Measurements from ENCODE around the gene FHL2.

The FHL2 gene

GRCh38 chr2:105317937-105318336 is 80.9 kb downstream of the FHL2 start:
- no peaks in the 10 kb centered on the region for H3K36me3 ChIP-seq (ENCODE audit: insufficient read depth, low read length)
- no peak overlapping the region for H3K9ac ChIP-seq (ENCODE audit: low read depth, low read length, poor library complexity, severe bottlenecking)
- no peak overlapping the region for H2AFZ ChIP-seq (ENCODE audit: low read length)
- peaks cover 87% of the 10 kb centered on the region for H3K79me2 ChIP-seq (ENCODE audit: insufficient read depth, low read length)
- H3K4me2 ChIP-seq (ENCODE audit: low read depth, low read length, poor library complexity, severe bottlenecking), result no peak overlapping the region
- no peak overlapping the region for H3K4me3 ChIP-seq (ENCODE audit: low read length, poor library complexity, severe bottlenecking)
- H3F3A ChIP-seq (ENCODE audit: low read depth), result no peaks in the 10 kb centered on the region
- no peaks in the 10 kb centered on the region for H3K9me3 ChIP-seq (ENCODE audit: insufficient read depth, low read depth, low read length)
- H3K9me2 ChIP-seq (replicated peaks; ENCODE audit: low read depth, low read length), result no peaks in the 10 kb centered on the region
- H3K27me3 ChIP-seq (ENCODE audit: insufficient read depth, low read length, poor library complexity, severe bottlenecking), result no peaks in the 10 kb centered on the region
- H4K20me1 ChIP-seq (ENCODE audit: insufficient read depth, low read length, poor library complexity, severe bottlenecking), result peaks cover 16% of the 10 kb centered on the region
- peaks cover 4% of the 10 kb centered on the region for H3K4me1 ChIP-seq (ENCODE audit: insufficient read depth, low read length, poor library complexity, severe bottlenecking)
- TF ChIP-seq EZH2phosphoT487 (IDR thresholded peaks at IDR 0.05; ENCODE audit: borderline replicate concordance) (no peak), CTCF (conservative IDR thresholded peaks at IDR 0.05; ENCODE audit: low read length) (no peak)

GRCh38 chr2:105315314-105315713 is 83.5 kb downstream of the FHL2 start:
- Histone ChIP-seq H3K27me3 (ENCODE audit: insufficient read depth, low read length, poor library complexity, severe bottlenecking) (no peaks in the 10 kb centered on the region), H3K9me3 (ENCODE audit: insufficient read depth, low read depth, low read length) (no peaks in the 10 kb centered on the region), H3K79me2 (ENCODE audit: insufficient read depth, low read length) (peaks cover 85% of the 10 kb centered on the region), H3K4me2 (ENCODE audit: low read depth, low read length, poor library complexity, severe bottlenecking) (no peak overlapping the region), H4K20me1 (ENCODE audit: insufficient read depth, low read length, poor library complexity, severe bottlenecking) (peaks cover 24% of the 10 kb centered on the region), H3K4me1 (ENCODE audit: insufficient read depth, low read length, poor library complexity, severe bottlenecking) (no peaks in the 10 kb centered on the region), H3K4me3 (ENCODE audit: low read length, poor library complexity, severe bottlenecking) (no peak overlapping the region), H3K36me3 (ENCODE audit: insufficient read depth, low read length) (no peaks in the 10 kb centered on the region; the same call in 1 of the 2 replicates), H3F3A (ENCODE audit: low read depth) (no peaks in the 10 kb centered on the region), H3K9ac (ENCODE audit: low read depth, low read length, poor library complexity, severe bottlenecking) (no peak overlapping the region), H3K9me2 (replicated peaks; ENCODE audit: low read depth, low read length) (no peaks in the 10 kb centered on the region), H2AFZ (ENCODE audit: low read length) (no peak overlapping the region)
- TF ChIP-seq EZH2phosphoT487 (IDR thresholded peaks at IDR 0.05; ENCODE audit: borderline replicate concordance), result no peak

GRCh38 chr2:105313877-105314276 is 85.0 kb downstream of the FHL2 start:
- no peaks in the 10 kb centered on the region for H3F3A ChIP-seq (ENCODE audit: low read depth)
- H3K79me2 ChIP-seq (ENCODE audit: insufficient read depth, low read length), result peaks cover 90% of the 10 kb centered on the region
- no peaks in the 10 kb centered on the region for H3K9me3 ChIP-seq (ENCODE audit: insufficient read depth, low read depth, low read length)
- no peak overlapping the region for H3K4me3 ChIP-seq (ENCODE audit: low read length, poor library complexity, severe bottlenecking)
- no peak overlapping the region for H3K4me2 ChIP-seq (ENCODE audit: low read depth, low read length, poor library complexity, severe bottlenecking)
- no peak overlapping the region for H2AFZ ChIP-seq (ENCODE audit: low read length)
- no peak for TF ChIP-seq EZH2phosphoT487 (IDR thresholded peaks at IDR 0.05; ENCODE audit: borderline replicate concordance)
- no peak for TF ChIP-seq CTCF (conservative IDR thresholded peaks at IDR 0.05; ENCODE audit: low read length)
- H3K9me2 ChIP-seq (replicated peaks; ENCODE audit: low read depth, low read length), result no peaks in the 10 kb centered on the region
- H4K20me1 ChIP-seq (ENCODE audit: insufficient read depth, low read length, poor library complexity, severe bottlenecking), result peaks cover 34% of the 10 kb centered on the region
- H3K4me1 ChIP-seq (ENCODE audit: insufficient read depth, low read length, poor library complexity, severe bottlenecking), result no peaks in the 10 kb centered on the region
- H3K9ac ChIP-seq (ENCODE audit: low read depth, low read length, poor library complexity, severe bottlenecking), result no peak overlapping the region
- no peaks in the 10 kb centered on the region for H3K27me3 ChIP-seq (ENCODE audit: insufficient read depth, low read length, poor library complexity, severe bottlenecking)
- no peaks in the 10 kb centered on the region; the same call in 1 of the 2 replicates for H3K36me3 ChIP-seq (ENCODE audit: insufficient read depth, low read length)
